AG10803 (cell line): ENCODE data around the gene MRPS10.

Experiments
- DNase-seq: peaks from one replicate; pipeline ENCODE4 v3.0.0; 2010; ENCODE audit warnings: low read depth
- H3K4me3 ChIP-seq: 2 replicates; pipeline ENCODE4 v1.5.1; 2011; ENCODE audit warnings: mild to moderate bottlenecking, low read length, control low read depth
- TF ChIP-seq, protein P1 (sequence below): conservative IDR thresholded peaks from 2 replicates; pipeline ENCODE4 v1.5.1; 2011; ENCODE audit warnings: mild to moderate bottlenecking, low read length, control low read depth, inconsistent platforms

Gene MRPS10

DNA sequence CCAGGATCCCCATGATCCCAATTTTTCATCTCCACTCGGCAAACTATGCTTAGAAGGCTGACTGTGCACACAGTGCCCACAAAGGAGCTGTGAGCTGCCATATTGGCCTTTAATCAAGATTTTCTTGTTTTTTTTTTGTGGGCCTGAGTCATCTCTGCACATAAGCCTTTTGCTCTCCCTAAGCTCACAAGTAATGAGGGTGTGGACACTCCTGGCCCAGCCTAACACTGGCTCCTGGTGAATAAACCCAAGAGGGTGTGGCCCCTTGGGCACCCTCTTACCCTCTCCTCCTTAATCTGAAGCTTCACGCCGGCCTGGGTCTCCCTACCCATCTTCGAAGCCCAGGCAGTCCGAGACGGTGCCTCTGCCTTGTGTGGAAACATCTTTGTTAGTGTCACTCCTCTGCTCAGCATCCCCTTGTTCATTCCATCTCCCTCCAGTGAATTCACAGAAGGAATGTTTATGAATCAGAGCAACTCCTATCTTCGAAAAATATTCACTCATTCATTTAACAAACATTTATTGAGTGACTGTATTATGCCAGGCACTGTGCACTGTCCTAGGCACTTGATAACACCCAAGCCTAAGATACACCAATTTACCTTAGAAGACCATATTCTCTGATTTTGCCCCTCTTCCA, 22.2 kb upstream of the MRPS10 start:
- TF ChIP-seq, protein P1, sequence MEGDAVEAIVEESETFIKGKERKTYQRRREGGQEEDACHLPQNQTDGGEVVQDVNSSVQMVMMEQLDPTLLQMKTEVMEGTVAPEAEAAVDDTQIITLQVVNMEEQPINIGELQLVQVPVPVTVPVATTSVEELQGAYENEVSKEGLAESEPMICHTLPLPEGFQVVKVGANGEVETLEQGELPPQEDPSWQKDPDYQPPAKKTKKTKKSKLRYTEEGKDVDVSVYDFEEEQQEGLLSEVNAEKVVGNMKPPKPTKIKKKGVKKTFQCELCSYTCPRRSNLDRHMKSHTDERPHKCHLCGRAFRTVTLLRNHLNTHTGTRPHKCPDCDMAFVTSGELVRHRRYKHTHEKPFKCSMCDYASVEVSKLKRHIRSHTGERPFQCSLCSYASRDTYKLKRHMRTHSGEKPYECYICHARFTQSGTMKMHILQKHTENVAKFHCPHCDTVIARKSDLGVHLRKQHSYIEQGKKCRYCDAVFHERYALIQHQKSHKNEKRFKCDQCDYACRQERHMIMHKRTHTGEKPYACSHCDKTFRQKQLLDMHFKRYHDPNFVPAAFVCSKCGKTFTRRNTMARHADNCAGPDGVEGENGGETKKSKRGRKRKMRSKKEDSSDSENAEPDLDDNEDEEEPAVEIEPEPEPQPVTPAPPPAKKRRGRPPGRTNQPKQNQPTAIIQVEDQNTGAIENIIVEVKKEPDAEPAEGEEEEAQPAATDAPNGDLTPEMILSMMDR, result no peak
- H3K4me3 ChIP-seq, result no peak overlapping the region
- peak; percentile 49 for DNase-seq

DNA sequence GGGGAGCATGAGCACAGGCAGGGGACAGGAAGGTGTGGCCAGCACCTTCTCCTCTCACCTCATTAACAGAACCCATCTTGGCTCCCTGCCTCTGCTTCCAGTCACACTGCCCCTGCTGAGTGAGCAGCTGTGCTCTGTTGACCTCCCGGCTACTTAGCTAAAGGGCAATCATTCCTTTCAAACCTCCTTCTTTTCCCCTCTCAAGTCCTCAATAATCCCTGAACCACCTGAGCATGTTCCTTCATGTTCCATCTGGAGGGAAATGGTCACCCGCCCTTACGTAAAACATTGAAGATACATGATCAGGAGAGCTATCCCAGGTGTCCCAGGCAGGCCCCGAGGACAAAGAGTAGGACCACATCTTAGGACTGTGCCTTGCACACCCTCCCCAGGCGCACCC, 21.7 kb upstream of the MRPS10 start:
- no peak for DNase-seq
- TF ChIP-seq, protein P1, result no peak
- no peak overlapping the region for H3K4me3 ChIP-seq

DNA sequence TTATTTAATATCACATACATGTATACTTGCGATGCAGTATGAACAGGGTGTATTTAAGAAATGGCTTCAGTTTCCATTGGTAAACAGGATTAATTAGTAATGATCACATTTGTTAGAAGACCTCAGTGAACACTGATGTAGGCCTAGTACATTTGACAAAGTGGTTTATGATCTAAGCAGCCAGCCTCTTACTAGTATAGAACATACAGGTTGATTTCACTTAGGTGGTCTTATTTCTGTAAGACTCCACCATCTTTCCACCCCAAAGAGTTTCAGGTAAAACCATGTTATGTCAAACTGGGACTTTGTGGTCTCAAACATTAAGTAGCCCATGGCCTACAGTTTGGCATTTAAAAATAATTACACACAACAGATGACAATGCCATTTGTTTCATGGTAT, 20.2 kb upstream of the MRPS10 start:
- no peak overlapping the region for H3K4me3 ChIP-seq
- TF ChIP-seq, protein P1, result no peak
- DNase-seq, result no peak

DNA sequence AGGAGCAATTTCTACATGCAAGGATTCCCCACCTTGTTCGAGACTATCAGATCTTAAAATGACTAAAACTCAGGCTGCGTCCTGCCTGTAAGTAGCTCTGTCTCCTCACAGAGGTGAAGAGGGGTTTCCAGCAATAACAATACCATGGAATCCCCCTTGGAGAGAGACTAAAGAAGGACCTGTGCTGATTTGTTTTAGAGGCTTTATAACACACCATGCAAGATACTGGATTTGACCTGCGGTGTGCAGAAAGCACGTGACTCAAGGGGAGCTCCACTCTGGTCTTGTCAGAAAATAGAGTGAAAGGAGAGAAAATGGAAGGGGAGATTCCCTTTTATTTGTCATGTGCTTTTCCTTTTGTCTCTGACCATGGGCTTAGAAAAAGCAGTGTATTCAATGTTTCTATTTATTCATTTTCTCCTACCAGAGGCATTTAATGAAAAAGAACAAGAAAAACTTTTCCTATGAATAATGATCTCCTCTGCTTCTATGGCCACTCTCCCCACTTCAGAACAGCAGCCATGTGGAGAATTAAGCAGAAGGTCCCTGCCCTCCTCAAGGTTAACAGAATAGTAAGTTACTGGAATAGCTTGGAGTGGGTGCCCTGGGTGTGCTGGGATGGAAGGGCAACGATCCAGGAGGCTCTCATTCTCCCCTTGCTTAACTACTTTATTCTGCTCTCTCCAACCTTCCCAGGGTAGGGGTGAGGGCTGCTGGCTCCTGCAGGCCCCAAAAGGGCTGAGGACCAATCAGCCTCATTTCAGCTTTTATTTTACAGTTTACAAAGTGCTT, 19.2 kb upstream of the MRPS10 start:
- H3K4me3 ChIP-seq, result no peak overlapping the region
- DNase-seq, result no peak
- TF ChIP-seq, protein P1, result no peak

DNA sequence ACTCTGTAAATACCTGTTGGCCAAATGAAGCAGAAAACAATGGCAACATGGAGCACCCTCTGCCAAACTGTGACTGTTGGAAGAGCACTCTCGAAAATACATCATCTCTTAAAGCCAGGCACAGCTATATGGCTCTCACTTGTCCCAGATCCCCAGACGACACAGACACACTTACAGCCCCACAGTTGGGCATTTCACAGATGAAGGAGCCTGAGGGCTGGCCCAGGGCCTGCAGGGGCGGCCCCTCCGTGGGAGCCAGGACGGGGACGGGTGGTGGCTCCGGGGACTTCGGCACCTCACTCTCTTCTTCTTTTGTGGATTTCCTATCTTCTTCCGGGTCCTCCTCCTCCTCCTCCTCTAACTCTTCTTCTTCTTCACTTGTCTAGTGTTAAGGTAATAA, 18.4 kb upstream of the MRPS10 start:
- DNase-seq, result no peak
- TF ChIP-seq, protein P1, result no peak
- no peak overlapping the region for H3K4me3 ChIP-seq

DNA sequence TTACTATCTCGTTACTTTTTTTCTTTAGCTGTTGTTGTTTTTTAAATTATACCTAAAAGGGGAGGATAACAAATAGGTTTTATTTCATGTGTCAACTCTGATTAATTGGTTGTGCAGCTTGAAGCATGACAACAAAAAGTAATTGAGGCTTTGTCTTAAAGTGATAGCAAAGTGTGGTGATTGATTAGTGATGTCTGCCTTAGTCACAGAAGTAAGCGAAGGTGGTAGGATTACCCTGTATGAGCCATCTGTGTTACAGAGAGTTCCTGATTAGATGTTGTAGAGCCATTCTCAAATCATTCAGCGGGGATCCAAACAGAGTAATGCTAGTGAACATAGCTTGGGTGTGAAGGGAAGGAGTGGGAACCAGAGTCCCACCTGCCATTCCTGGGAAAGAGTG, 14.4 kb upstream of the MRPS10 start:
- TF ChIP-seq, protein P1, result no peak
- no peak for DNase-seq
- H3K4me3 ChIP-seq, result no peak overlapping the region
